ENCODE measurements around the gene EBPL. TPM values are rescaled to one million over a fixed set of nuclear protein-coding genes. Genes with fewer than 3 reads are reported as not detected.
"Not testable (repeated sequence)": the region's sequence is repeated elsewhere in the genome, so short reads cannot be mapped to it uniquely, and the experiment has no call there.

Gene EBPL
- total and polyA plus RNA-seq, 4 experiments from 2014 or later, result 15.1 to 61.6 (median 34.5) TPM

GRCh38 chr13:49714757-49715156 is 23.5 kb upstream of the EBPL start:
- Mint-ChIP-seq H3K4me1 (no peaks in the 10 kb centered on the region), H3K27ac (no peak overlapping the region), H3K9me3 (peaks cover 5 to 35% (median 20%) of the 10 kb centered on the region in 8 donors), H3K36me3 (peaks cover 63 to 73% of the 10 kb centered on the region in 2 donors), H3K27me3 (no peaks in the 10 kb centered on the region), H3K4me3 (no peak overlapping the region)
- no peak overlapping the region for H3K4me3 ChIP-seq (ENCODE audit: low read length in 2 of 2)
- CTCF ChIA-PET (ENCODE audit: partially characterized antibody), result no interaction called here
- no peaks in the 10 kb centered on the region for H3K9me3 ChIP-seq (ENCODE audit: control insufficient read depth in 1 of 2, low read length in 2 of 2)
- no peak overlapping the region for H3K27ac ChIP-seq (ENCODE audit: low read depth, low read length)
- no peaks in the 10 kb centered on the region for H3K27me3 ChIP-seq (ENCODE audit: insufficient read depth, low read length)
- peaks cover 16% of the 10 kb centered on the region for H3K36me3 ChIP-seq (ENCODE audit: insufficient read depth, low read length)
- H3K4me1 ChIP-seq (ENCODE audit: insufficient read depth, low read length), result no peaks in the 10 kb centered on the region
- no peak for DNase-seq
- POLR2A ChIA-PET (ENCODE audit: partially characterized antibody), result no interaction called here
- intact Hi-C loops (cut with micrococcal nuclease), result no loop called here

- no peaks in the 10 kb centered on the region for H3K27me3 Mint-ChIP-seq
- Histone ChIP-seq H3K27ac (ENCODE audit: low read depth, low read length) (no peak overlapping the region), H3K4me1 (ENCODE audit: insufficient read depth, low read length) (no peaks in the 10 kb centered on the region), H3K36me3 (ENCODE audit: insufficient read depth, low read length) (peaks cover 12% of the 10 kb centered on the region), H3K4me3 (ENCODE audit: low read length in 2 of 2) (no peak overlapping the region), H3K27me3 (ENCODE audit: insufficient read depth, low read length) (no peaks in the 10 kb centered on the region), H3K9me3 (ENCODE audit: control insufficient read depth in 1 of 2, low read length in 2 of 2) (no peaks in the 10 kb centered on the region)
- intact Hi-C loops (cut with micrococcal nuclease), result no loop called here
- peaks cover 4 to 22% (median 12%) of the 10 kb centered on the region in 8 donors for H3K9me3 Mint-ChIP-seq
- no peak overlapping the region for H3K4me3 Mint-ChIP-seq
- H3K4me1 Mint-ChIP-seq, result no peaks in the 10 kb centered on the region
- peaks cover 58 to 60% of the 10 kb centered on the region in 2 donors for H3K36me3 Mint-ChIP-seq
- CTCF ChIA-PET (ENCODE audit: partially characterized antibody), result no interaction called here
- no peak for DNase-seq
- POLR2A ChIA-PET (ENCODE audit: partially characterized antibody), result no interaction called here
- peak overlapping the region in 3 of 7 donors; percentile 46 to 54 (median 50) for H3K27ac Mint-ChIP-seq
These were observed 20.1 kb upstream of the EBPL start for GRCh38 chr13:49711218-49711863.

- intact Hi-C loops (cut with micrococcal nuclease); CTCF ChIA-PET (ENCODE audit: partially characterized antibody); H3K4me1 Mint-ChIP-seq; H3K27me3 ChIP-seq (ENCODE audit: insufficient read depth, low read length); H3K9me3 ChIP-seq (ENCODE audit: control insufficient read depth in 1 of 2, low read length in 2 of 2); H3K4me1 ChIP-seq (ENCODE audit: insufficient read depth, low read length); POLR2A ChIA-PET (ENCODE audit: partially characterized antibody); H3K27me3 Mint-ChIP-seq; DNase-seq; H3K27ac ChIP-seq (ENCODE audit: low read depth, low read length); H3K9me3 Mint-ChIP-seq; H3K4me3 ChIP-seq (ENCODE audit: low read length in 2 of 2); H3K27ac Mint-ChIP-seq; H3K4me3 Mint-ChIP-seq: not testable (repeated sequence)
- peaks cover 22% of the 10 kb centered on the region for H3K36me3 ChIP-seq (ENCODE audit: insufficient read depth, low read length)
- peaks cover 36 to 48% of the 10 kb centered on the region in 2 donors for H3K36me3 Mint-ChIP-seq
These were observed 13.0 kb upstream of the EBPL start for GRCh38 chr13:49704264-49704663.

- DNase-seq, result no peak
- intact Hi-C loops (cut with micrococcal nuclease), result no loop called here
- CTCF ChIA-PET (ENCODE audit: partially characterized antibody), result no interaction called here
- no peaks in the 10 kb centered on the region for H3K27me3 Mint-ChIP-seq
- Histone ChIP-seq H3K36me3 (ENCODE audit: insufficient read depth, low read length) (peaks cover 15% of the 10 kb centered on the region), H3K4me3 (ENCODE audit: low read length in 2 of 2) (no peak overlapping the region), H3K4me1 (ENCODE audit: insufficient read depth, low read length) (no peaks in the 10 kb centered on the region), H3K9me3 (ENCODE audit: control insufficient read depth in 1 of 2, low read length in 2 of 2) (no peaks in the 10 kb centered on the region), H3K27me3 (ENCODE audit: insufficient read depth, low read length) (no peaks in the 10 kb centered on the region), H3K27ac (ENCODE audit: low read depth, low read length) (no peak overlapping the region)
- H3K36me3 Mint-ChIP-seq, result peaks cover 23 to 33% of the 10 kb centered on the region in 2 donors
- no peaks in the 10 kb centered on the region for H3K4me1 Mint-ChIP-seq
- POLR2A ChIA-PET (ENCODE audit: partially characterized antibody), result no interaction called here
- H3K4me3 Mint-ChIP-seq, result no peak overlapping the region
- H3K9me3 Mint-ChIP-seq, result no peaks in the 10 kb centered on the region
- no peak overlapping the region for H3K27ac Mint-ChIP-seq
These were observed 10.2 kb upstream of the EBPL start for GRCh38 chr13:49701491-49701890.

- ChIA-PET POLR2A (ENCODE audit: partially characterized antibody) (interaction anchor here (1.2 kb wide), 1 partner anchor 94 kb away, joined by 3 read pairs; no protein-coding TSS in a partner anchor), CTCF (ENCODE audit: partially characterized antibody) (no interaction called here)
- no peak overlapping the region for H3K27ac Mint-ChIP-seq
- no peak overlapping the region for H3K27ac ChIP-seq (ENCODE audit: low read depth, low read length)
- H3K27me3 ChIP-seq (ENCODE audit: insufficient read depth, low read length), result no peaks in the 10 kb centered on the region
- peaks cover 14% of the 10 kb centered on the region for H3K36me3 ChIP-seq (ENCODE audit: insufficient read depth, low read length)
- peaks cover 0 to 2% (median under 1%) of the 10 kb centered on the region in 4 donors for H3K4me1 Mint-ChIP-seq
- H3K9me3 Mint-ChIP-seq, result no peaks in the 10 kb centered on the region
- H3K4me1 ChIP-seq (ENCODE audit: insufficient read depth, low read length), result no peaks in the 10 kb centered on the region
- H3K4me3 ChIP-seq (ENCODE audit: low read length in 2 of 2), result no peak overlapping the region
- H3K4me3 Mint-ChIP-seq, result no peak overlapping the region
- intact Hi-C loops (cut with micrococcal nuclease), result no loop called here
- H3K9me3 ChIP-seq (ENCODE audit: control insufficient read depth in 1 of 2, low read length in 2 of 2), result no peaks in the 10 kb centered on the region
- peaks cover 15 to 24% of the 10 kb centered on the region in 2 donors for H3K36me3 Mint-ChIP-seq
- DNase-seq, result no peak
- H3K27me3 Mint-ChIP-seq, result no peaks in the 10 kb centered on the region
These were observed 6.2 kb upstream of the EBPL start for GRCh38 chr13:49697468-49697867.

DNA sequence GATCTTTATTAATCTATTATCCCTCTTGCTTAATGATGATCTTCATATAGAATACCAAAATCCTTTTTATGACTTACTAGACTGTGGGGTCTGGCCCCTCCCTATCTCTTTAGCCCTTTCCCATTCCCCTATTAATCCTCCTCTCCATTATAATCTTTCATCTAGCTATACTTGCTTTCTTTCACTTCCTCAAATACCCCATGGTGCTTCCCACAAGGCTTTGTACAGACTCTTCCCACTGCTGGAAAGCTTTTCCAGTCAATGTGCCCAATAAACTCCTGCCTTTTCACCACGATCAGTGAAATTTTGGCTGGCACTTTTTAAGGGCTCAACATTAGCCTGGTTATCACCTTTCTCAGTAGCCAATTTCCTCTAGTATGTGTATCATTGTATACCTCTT is 3.2 kb upstream of the EBPL start:
- H3K27ac Mint-ChIP-seq, result peak overlapping the region in 3 of 7 donors; percentile 16 to 30 (median 26)
- H3K4me1 Mint-ChIP-seq, result peaks cover 12 to 22% (median 18%) of the 10 kb centered on the region in 4 donors
- peaks cover 4 to 5% of the 10 kb centered on the region in 2 donors for H3K36me3 Mint-ChIP-seq
- H3K27ac ChIP-seq (ENCODE audit: low read depth, low read length), result no peak overlapping the region
- no peaks in the 10 kb centered on the region for H3K9me3 Mint-ChIP-seq
- no peaks in the 10 kb centered on the region for H3K9me3 ChIP-seq (ENCODE audit: control insufficient read depth in 1 of 2, low read length in 2 of 2)
- ChIA-PET CTCF (ENCODE audit: partially characterized antibody) (no interaction called here), POLR2A (ENCODE audit: partially characterized antibody) (interaction anchor here (1.6 kb wide), 1 partner anchor 97 kb away, joined by 5 read pairs; no protein-coding TSS in a partner anchor)
- intact Hi-C loops (cut with micrococcal nuclease), result loop anchor here (5.0 kb wide), 2 partner anchors 38 to 47 kb away; no protein-coding TSS in a partner anchor
- no peak overlapping the region for H3K4me3 ChIP-seq (ENCODE audit: low read length in 2 of 2)
- H3K4me3 Mint-ChIP-seq, result peak overlapping the region in 3 of 8 donors; percentile 14 to 38 (median 36)
- no peak for DNase-seq
- no peaks in the 10 kb centered on the region for H3K27me3 ChIP-seq (ENCODE audit: insufficient read depth, low read length)
- H3K36me3 ChIP-seq (ENCODE audit: insufficient read depth, low read length), result no peaks in the 10 kb centered on the region
- peaks cover 17% of the 10 kb centered on the region for H3K4me1 ChIP-seq (ENCODE audit: insufficient read depth, low read length)
- H3K27me3 Mint-ChIP-seq, result no peaks in the 10 kb centered on the region

GRCh38 chr13:49693877-49694276 is 2.6 kb upstream of the EBPL start:
- ChIA-PET POLR2A (ENCODE audit: partially characterized antibody) (interaction anchor here (1.5 kb wide), 1 partner anchor 99 kb away, joined by 4 read pairs; the partner anchor contains the start of gene KPNA3), CTCF (ENCODE audit: partially characterized antibody) (no interaction called here)
- Histone ChIP-seq H3K36me3 (ENCODE audit: insufficient read depth, low read length) (no peaks in the 10 kb centered on the region), H3K9me3 (ENCODE audit: control insufficient read depth in 1 of 2, low read length in 2 of 2) (no peaks in the 10 kb centered on the region), H3K4me1 (ENCODE audit: insufficient read depth, low read length) (peaks cover 19% of the 10 kb centered on the region), H3K27ac (ENCODE audit: low read depth, low read length) (no peak overlapping the region), H3K4me3 (ENCODE audit: low read length in 2 of 2) (no peak overlapping the region), H3K27me3 (ENCODE audit: insufficient read depth, low read length) (no peaks in the 10 kb centered on the region)
- H3K27me3 Mint-ChIP-seq, result no peaks in the 10 kb centered on the region
- peaks cover 2 to 4% of the 10 kb centered on the region in 2 donors for H3K36me3 Mint-ChIP-seq
- no peak for DNase-seq
- intact Hi-C loops (cut with micrococcal nuclease), result loop anchor here (5.0 kb wide), 2 partner anchors 38 to 47 kb away; no protein-coding TSS in a partner anchor
- H3K4me3 Mint-ChIP-seq, result peak overlapping the region in 4 of 8 donors; percentile 10 to 45 (median 26)
- H3K9me3 Mint-ChIP-seq, result no peaks in the 10 kb centered on the region
- peak overlapping the region in 3 of 7 donors; percentile 5 to 30 (median 7) for H3K27ac Mint-ChIP-seq
- peaks cover 12 to 24% (median 19%) of the 10 kb centered on the region in 4 donors for H3K4me1 Mint-ChIP-seq
